ENCODE data around the gene EREG. TPM values are rescaled to one million over a fixed set of nuclear protein-coding genes. Genes with fewer than 3 reads are reported as not detected.

Gene EREG
- total and polyA plus RNA-seq, 2 of the 8 experiments (the other 6 are each of a cell fraction or from before 2014, with no cell fraction given), result not detected

- ChIA-PET POLR2A (ENCODE audit: partially characterized antibody) (no interaction called here), CTCF (ENCODE audit: partially characterized antibody) (interaction anchor here (0.7 to 4.9 kb wide), 4 partner anchors 151 to 720 kb away, joined by 3 to 35 read pairs (median 4); no protein-coding TSS in a partner anchor)
- no peak overlapping the region for H3K4ac ChIP-seq (replicated peaks; ENCODE audit: insufficient read length, low read depth, low read length)
Observed at GRCh38 chr4:74379912-74380311, 15.0 kb downstream of the EREG start.

More at GRCh38 chr4:74379912-74380311, 15.0 kb downstream of the EREG start:
- H4K8ac ChIP-seq (ENCODE audit: extremely low read depth, insufficient read depth, low read length), result no peak overlapping the region
- no peaks in the 10 kb centered on the region for H3K4me1 ChIP-seq (replicated peaks in 1 of 4; ENCODE audit: control insufficient read depth in 3 of 4, insufficient read depth in 4 of 4, low read length in 3 of 4)
- H4K5ac ChIP-seq (ENCODE audit: insufficient read length, low read depth, low read length), result no peak overlapping the region
- no peaks in the 10 kb centered on the region for H3K27me3 ChIP-seq (replicated peaks in 1 of 4; ENCODE audit: control insufficient read depth in 3 of 4, extremely low read depth in 1 of 4, insufficient read depth in 3 of 4, low read length in 3 of 4)
- H3K23me2 ChIP-seq (ENCODE audit: low read depth, low read length), result no peaks in the 10 kb centered on the region
- no peak overlapping the region for H2BK15ac ChIP-seq (ENCODE audit: low read length)
- no peak overlapping the region for H2AFZ ChIP-seq (ENCODE audit: low read length)
- H3K56ac ChIP-seq (replicated peaks; ENCODE audit: insufficient read length, low read depth, low read length), result no peak overlapping the region
- no peak for TF ChIP-seq SP1 (IDR thresholded peaks at IDR 0.05; ENCODE audit: low read depth, low read length)
- no peak for TF ChIP-seq TEAD4 (IDR thresholded peaks at IDR 0.05; ENCODE audit: low read depth, low read length)
- no peak for TF ChIP-seq SIRT6 (IDR thresholded peaks at IDR 0.05; ENCODE audit: low read length)
- TF ChIP-seq ATF3 (IDR thresholded peaks at IDR 0.05; ENCODE audit: insufficient read depth, low read depth, low read length), result no peak
- no peak for TF ChIP-seq POLR2A (IDR thresholded peaks at IDR 0.05; ENCODE audit: control extremely low read depth in 1 of 2, low read depth in 2 of 2, low read length in 2 of 2)
- TF ChIP-seq SP4 (IDR thresholded peaks at IDR 0.05; ENCODE audit: low read length), result no peak
- TF ChIP-seq, protein P1, sequence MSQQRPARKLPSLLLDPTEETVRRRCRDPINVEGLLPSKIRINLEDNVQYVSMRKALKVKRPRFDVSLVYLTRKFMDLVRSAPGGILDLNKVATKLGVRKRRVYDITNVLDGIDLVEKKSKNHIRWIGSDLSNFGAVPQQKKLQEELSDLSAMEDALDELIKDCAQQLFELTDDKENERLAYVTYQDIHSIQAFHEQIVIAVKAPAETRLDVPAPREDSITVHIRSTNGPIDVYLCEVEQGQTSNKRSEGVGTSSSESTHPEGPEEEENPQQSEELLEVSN (IDR thresholded peaks at IDR 0.05), result no peak
- H3K9me3 ChIP-seq (ENCODE audit: insufficient read depth in 2 of 2, low read depth in 1 of 2, low read length in 1 of 2), result no peaks in the 10 kb centered on the region
- H2AK5ac ChIP-seq (ENCODE audit: low read depth, low read length), result no peak overlapping the region
- H2BK20ac ChIP-seq (ENCODE audit: low read length), result no peak overlapping the region
- no peaks in the 10 kb centered on the region for H3K36me3 ChIP-seq (ENCODE audit: control insufficient read depth in 2 of 4, insufficient read depth in 4 of 4, low read length in 3 of 4)
- H2BK12ac ChIP-seq (ENCODE audit: low read depth, low read length), result no peak overlapping the region
- no peak overlapping the region for H3K4me3 ChIP-seq (ENCODE audit: extremely low read depth in 1 of 4, insufficient read depth in 2 of 4, low read depth in 3 of 4, low read length in 4 of 4)
- H3K14ac ChIP-seq (ENCODE audit: insufficient read length), result no peak overlapping the region
- H3K27ac ChIP-seq (ENCODE audit: low read depth, low read length), result no peak overlapping the region
- H3K18ac ChIP-seq (ENCODE audit: extremely low read depth, low read length), result no peak overlapping the region
- no peak overlapping the region for H3K9ac ChIP-seq (replicated peaks in 1 of 4; ENCODE audit: extremely low read depth in 1 of 4, low read depth in 3 of 4, low read length in 3 of 4)
- H2BK120ac ChIP-seq (replicated peaks; ENCODE audit: low read depth, low read length), result no peak overlapping the region
- no peak for FAIRE-seq
- no peak overlapping the region for H3K4me2 ChIP-seq (ENCODE audit: insufficient read depth in 1 of 2, low read depth in 2 of 2, low read length in 2 of 2)
- H4K20me1 ChIP-seq (replicated peaks in 1 of 2; ENCODE audit: control insufficient read depth in 1 of 2, insufficient read depth in 2 of 2, low read length in 2 of 2), result no peaks in the 10 kb centered on the region
- H2BK5ac ChIP-seq (ENCODE audit: low read depth, low read length), result no peak overlapping the region
- H3K23ac ChIP-seq (ENCODE audit: insufficient read length), result no peak overlapping the region
- no peak overlapping the region for H4K91ac ChIP-seq (replicated peaks; ENCODE audit: insufficient read length, low read length)
- no peak for DNase-seq (ENCODE audit: low read depth in 1 of 2, low spot score in 2 of 2)
- no peaks in the 10 kb centered on the region for H3K79me1 ChIP-seq (ENCODE audit: low read depth, low read length)
- no peaks in the 10 kb centered on the region for H3K79me2 ChIP-seq (ENCODE audit: control insufficient read depth in 1 of 2, insufficient read depth in 2 of 2, low read length in 2 of 2)
- WGBS, 2 experiments (ENCODE audit: extremely low coverage in 1 of 2, insufficient coverage in 1 of 2, insufficient read length in 1 of 2, insufficient replicate concordance in 2 of 2, low coverage in 1 of 2, low lambda C conversion rate in 2 of 2, missing lambda C conversion rate in 1 of 2), result 87% methylated on average over 6 of the region's 6 CpGs; no CpG with 5 or more reads in 1 of the 2 experiments
